Activated CD4-positive, alpha-beta T cell treated with anti-CD3 and anti-CD28 coated beads for 1 hour (primary cell): ENCODE data around the gene ADGRG1.
"Not testable (repeated sequence)": the region's sequence is repeated elsewhere in the genome, so short reads cannot be mapped to it uniquely, and the experiment has no call there.

Experiments used
- DNase-seq: peaks from one replicate; pipeline ENCODE4 v3.0.0-alpha.2; 2020

The ADGRG1 gene

DNA sequence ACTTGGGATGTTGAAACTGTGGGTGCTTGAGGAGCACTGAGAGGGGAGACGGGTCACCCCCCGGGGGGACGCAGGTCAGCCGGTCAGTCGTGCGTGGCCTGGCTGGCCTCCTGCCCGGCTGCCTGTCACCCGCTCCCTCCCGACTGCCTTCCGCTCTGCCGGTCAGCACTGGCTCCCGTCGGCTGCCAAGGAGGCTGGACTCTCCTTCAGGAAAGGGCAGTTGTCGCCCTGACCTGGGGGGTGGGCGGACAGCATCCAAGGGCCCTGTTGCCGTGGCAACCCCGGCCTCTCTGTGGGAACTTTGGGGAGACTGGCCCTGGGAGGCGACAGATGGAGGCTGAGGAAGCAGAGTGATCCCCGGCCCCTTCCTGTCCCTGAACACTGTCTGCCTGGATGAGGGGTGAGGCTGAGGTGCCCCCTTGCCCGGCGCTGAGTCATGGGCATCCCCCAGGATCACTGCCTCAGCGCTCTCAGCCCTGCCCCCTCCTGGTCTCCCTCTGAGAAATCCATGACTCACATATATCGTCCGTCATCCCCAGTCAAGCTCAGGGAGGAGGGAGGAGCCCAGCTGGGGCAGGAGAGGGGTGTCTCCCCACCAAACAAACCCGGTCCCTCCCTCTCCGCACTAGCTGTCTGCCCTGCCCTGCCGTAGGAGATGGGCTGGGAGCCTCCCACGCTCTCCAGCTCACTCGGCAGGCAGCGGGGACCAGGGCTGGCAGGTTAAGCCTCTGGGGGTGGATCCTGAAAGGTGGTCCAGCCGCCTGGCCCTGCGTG, at the start of gene ADGRG1:
Gene ADGRG1 (plus strand): TSS at position 623 of the 774 bp plus-strand sequence. CDS start 21,658 bp downstream, outside the sequence.
- DNase-seq, result no peak

DNA sequence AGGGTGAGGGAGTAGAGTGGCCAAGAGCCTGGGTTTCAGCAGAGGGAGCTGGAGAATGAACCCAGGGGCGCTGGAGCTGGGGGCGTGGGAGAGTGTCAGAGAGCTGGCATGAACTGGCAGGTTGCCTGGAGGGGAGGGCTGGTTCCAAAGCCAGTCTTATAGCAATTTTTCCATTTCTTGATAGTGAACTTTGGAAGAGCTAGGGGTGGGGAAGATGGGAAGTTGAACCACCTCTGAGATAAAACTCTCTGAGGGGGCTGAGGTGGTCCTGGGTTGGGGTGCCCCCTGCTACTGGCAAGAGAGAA, 49.1 kb upstream of the ADGRG1 start:
- DNase-seq, result no peak

DNA sequence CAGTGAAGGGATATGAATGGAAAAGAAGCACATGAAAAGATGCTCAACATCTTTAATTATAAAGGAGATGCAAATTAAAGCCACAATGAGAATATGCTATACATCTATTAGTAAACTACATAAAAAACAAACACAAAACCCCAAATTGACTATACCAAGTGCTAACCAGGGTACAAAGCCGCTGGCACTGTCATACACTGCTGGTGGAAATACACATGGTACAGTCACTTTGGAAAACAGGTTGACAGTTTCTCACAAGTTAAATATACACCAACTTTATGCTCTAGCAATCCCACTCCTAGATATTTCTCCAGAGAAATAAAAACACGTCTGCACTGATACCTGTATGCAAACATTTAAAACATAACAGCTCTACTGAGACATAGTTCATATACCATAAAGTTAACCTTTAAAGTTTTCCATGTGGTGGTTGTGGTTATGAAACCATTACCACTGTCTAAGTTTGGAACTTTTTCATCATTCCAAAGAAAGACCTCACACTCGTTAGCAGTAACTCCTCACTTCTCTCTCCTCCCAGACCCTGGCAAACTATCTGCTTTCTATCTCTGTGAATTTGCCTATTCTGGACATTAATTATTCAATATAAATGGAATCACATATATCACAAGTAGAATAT, 43.3 kb upstream of the ADGRG1 start:
- no peak for DNase-seq

DNA sequence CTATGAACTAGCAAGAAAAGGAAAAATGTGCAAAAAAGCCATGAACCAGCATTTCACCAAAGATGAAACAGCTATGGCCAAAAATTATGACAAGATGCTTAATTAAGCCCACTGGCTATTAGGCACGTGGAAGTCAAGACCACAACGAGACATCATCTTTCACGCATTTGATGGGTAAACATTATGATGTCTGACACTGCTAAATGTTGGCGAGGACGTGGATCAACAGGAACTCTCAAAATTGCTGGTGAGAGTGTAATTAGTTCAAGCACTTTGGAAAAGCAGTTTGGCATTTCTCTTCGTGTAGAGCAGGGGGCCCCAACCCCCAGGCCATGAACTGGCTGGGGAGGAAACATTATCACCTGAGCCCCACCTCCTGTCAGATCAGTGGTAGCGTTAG, 39.6 kb upstream of the ADGRG1 start:
- no peak for DNase-seq

DNA sequence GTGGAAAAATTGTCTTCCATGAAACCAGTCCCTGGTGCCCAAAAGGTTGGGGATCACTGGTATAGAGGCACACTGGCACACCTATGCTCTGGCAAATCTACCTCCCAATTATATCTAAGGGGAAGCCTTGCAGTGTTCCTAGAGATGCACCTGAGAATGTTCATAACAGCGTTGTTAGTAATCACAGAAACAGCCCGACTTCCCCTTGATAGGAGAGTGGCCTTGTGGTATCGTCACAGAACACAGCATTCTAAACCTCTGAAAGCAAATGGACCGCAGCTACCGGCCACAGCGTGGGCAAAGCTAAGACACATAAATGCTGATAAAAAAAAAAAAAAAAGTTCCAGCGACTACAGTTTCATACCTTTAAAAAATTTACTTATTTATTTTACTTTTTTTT, 39.1 kb upstream of the ADGRG1 start:
- DNase-seq, result no peak

DNA sequence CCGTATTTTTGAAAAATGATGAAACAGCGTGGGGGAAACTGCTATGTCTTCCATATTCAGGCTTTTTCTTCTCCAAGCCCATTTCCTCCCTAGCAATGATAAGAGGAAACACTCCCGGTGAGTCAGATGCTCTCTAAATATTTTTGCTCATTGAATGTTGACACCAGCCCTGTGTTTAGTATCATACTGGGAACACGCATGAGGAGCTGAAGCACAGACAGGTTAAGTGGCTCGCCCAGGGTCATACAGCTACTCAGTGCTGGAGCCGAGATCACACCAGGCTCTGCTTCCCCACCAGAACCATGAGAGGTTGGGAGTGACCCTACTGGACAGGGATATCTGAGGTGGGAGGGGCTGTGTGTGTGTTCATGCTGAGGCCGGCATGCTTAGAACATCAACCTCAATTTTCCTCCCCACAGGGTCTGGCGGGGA, 37.8 kb upstream of the ADGRG1 start:
- no peak for DNase-seq

DNA sequence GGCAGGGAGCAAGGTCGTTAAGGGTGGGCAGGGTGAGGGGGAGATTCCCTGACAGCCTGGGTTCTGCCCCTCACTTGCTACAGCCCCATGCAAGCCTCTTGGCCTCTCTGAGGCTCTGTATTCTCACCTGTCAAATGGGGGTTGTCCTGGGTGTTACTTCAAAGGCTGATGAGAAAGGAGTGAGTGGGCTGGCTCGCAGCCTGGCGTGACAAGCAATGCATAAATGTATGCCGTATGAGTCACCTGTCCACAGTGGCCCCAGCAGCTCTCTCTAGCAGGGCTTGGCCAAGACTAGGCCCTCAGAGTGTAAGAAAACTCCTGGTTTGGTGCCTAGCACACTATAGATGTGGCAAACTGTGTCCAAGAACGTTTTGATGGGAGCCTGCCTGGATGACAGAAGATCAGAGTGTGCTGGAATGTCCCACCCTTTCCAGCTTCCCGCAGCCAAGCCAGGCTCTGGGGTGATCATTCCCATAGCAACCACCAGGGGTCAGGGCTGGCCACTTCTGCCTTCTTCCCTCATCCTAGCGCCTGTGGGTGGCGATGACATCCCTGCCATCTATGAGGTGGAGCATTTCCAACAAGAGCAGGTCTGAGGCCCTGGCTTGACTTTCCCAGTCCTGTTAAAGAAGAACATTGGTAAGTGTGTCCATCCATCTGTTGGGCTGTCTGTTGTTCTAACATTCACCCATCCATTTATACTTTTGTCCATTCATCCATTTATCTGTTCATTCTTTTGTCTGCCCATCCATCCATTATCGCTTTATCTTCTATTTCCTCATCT, 37.2 kb upstream of the ADGRG1 start:
- no peak for DNase-seq

DNA sequence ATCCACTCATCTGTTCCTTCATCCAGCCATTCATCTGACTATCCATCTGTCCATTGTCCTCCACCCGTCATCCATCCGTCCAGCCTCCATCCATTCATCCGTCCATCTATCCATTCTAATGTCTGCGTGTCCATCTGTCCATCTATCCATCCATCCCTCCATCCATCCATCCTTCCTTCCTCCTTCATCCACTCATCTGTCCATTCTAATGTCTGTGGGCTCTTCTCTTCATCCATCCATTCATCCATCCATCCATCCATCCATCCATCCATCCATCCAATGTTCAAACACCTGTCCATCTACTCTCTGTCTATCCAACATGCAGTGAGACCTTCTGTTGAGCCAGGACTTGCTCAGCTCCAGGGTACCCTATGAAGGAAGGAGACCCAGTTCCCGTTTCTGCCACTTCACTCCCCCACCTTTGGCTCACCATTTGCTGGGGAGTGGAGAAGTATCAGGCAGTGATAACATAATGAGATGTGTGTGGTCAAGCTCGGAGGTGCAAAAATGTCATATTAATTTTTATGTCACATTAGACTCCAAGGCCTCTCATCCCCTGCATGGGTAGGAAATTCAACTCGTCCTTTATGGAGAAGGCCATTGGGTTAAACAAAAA, 36.5 kb upstream of the ADGRG1 start:
- DNase-seq, result no peak

DNA sequence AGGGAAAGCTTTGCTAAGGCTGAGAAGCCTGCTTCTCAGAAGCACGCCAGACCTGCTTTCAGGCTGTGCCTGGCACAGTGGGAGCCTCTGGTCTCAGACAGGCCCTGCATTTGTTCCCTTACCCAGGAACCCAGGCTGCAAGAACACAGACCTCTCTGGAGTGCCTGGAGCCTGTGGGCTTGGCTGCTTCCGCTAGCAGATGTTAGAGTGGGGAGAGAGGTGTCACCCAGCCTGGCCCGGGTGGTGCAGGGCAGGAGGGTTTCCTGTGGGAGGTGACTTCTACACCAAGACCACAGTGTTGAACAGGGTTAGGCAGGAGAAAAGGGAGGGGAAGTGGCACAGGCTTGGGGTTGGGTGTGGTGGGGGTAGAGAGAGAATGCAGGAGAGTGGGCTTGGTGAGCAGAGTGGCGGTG, 35.8 kb upstream of the ADGRG1 start:
- peak; percentile 41 for DNase-seq

DNA sequence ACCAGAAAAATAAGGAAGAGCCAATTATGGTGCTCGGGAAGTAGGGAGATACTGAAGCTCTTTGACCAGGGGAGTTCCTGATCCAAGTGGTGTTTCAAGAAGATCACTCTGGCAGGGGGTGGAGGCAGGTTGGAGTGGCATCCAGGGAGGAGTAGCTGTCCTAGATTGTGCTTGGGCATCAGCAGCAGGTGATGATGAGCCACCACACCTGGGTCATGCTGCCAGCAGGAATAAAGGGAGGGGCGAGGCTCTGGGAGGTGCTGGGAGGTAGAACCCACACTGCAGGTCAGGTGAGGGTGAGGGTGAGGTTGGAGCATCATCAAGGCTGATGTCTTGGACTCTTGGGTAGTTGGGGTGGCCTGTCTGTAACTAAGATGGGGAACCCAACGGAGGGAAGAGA, 35.4 kb upstream of the ADGRG1 start:
- DNase-seq, result no peak

DNA sequence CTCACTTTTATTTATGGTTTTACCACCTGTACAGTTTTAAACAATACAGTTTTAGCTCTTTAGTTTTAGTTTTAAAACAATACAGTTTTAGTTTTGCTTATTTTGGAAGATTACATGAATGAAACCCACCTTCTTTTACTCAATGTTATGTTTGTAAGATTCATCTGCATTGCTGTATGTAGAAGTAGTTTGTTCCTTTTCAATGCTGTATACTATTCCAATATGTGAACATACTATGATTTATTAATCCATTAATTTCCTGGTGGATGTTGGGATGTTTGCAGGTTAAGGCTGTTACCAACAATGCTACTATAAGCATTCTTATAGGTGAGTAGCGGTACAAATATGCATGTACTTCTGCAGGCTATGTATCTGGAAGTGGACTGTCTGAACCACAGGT, 34.4 kb upstream of the ADGRG1 start:
- DNase-seq, result no peak

DNA sequence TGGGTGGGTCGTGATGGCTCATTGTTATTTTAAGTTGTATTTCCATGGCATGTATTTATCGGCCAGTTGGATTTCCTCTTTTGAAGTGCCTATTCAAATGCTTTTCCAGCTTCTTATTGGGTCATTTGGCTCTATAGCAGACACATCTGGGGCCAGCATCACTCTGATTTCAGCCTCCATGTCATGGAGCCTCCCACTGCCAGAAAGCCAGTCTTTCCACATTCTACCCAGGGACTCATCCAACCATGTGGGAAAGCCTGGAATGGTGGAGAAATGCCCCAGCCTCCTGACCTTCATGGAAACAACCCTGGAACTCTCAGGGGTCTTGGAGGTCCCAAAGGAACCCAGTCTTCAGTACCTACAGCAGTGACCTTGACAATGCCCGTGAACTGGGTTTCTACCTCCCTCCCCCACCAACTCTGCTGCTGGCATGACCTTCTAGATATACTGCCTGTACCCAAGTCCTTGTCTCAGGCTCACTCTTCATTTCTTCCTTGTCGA, 33.8 kb upstream of the ADGRG1 start:
- DNase-seq, result no peak

DNA sequence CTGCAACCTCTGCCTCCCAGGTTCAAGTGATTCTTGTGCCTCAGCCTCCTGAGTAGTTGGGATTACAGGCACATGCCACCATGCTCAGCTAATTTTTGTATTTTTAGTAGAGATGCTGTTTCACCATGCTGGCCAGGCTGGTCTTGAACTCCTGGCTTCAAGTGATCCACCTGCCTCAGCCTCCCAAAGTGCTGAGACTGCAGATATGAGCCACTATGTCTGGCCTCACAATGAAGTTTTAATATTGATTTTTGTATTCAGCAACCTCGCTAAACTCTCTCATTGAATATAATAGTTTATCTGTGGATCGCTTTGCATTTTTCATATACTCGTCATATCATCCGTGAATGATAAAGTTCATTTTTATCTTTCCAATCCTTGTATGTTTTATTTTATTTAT, 32.2 kb upstream of the ADGRG1 start:
- not testable (repeated sequence) for DNase-seq

DNA sequence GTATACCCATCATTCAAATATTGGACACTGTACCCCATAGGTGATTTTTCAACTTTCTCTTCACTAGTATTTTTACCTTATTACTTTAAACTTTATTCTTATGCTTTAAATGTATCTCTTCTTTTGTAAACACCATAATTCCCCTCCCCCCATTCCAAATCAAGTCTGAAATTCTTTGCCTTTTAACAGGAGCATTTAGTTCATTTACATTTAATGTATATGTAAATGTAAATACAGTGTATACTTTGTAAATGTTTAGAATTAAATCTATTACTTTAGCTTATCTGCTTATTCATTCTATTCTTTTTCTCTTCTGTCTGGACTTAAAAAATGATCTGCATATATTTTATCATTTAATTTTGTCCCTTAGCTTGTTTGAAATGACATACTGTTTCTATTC, 30.0 kb upstream of the ADGRG1 start:
- DNase-seq, result no peak

DNA sequence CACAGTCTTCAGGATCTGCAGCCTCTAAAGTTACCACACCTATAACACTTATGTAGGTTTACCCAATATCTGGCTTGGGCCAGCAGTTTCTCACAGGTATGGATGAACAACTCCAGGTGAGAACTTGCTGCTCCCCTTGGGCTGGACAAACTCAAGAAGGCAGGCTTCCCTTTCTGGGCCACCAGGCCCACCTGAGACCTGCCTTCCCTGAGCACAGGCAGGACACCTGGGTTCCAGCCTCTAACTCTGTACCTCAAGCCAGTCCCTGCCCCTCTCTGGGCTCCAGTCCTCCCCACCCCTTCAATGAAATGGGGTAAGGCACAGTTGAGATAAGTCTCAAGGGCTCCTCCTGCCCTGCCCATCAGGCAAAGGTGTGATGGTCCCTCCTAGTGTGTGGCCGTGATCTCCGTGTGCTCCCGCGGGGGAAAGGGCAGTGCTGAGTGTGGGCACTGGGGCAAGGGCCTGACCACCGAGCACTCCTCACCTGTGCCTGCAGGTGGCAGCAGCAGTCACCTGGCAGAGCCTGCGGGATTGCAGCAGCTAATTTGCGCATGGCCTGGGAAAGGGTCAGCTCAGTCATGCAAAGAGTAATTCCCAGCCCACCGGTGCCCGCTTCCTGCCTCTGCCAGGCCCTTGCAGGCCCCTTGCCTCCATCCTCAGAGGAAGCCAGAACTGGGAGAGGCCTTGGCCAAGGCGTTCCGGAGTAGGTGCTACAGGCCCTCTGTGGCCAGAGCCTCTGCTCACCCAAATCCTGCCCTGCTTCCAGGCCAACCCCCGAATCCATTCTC, 28.2 kb upstream of the ADGRG1 start:
- DNase-seq, result no peak

DNA sequence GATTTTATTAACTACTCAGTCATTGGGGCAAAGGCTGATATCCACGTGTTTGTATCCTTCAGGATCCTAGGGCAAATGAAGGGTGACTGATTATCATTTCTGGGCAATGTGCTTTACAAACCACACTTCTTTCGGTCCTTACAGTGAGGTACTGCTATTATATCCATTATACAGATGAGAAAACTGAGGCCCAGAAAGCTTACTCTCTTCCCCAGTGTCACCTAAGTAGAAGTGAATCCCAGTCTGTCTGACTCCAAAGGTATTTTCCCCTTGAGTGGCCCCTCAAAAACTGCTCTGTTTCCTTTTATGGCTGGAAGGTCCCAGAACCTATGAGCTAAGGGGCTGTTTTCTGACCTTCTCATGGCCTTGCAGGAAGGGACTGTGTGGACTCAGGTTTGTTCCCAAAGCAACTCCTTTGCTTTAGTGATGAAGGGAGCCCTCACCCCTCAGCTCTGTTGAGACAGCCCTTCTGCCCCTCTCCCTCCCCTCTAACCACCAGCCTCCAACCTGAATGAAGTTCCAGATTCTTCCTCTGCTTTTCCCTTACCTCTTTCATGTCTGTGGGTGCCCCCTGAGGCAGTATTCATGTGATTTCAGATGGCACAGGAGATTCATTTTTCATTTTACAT, 27.4 kb upstream of the ADGRG1 start:
- no peak for DNase-seq

DNA sequence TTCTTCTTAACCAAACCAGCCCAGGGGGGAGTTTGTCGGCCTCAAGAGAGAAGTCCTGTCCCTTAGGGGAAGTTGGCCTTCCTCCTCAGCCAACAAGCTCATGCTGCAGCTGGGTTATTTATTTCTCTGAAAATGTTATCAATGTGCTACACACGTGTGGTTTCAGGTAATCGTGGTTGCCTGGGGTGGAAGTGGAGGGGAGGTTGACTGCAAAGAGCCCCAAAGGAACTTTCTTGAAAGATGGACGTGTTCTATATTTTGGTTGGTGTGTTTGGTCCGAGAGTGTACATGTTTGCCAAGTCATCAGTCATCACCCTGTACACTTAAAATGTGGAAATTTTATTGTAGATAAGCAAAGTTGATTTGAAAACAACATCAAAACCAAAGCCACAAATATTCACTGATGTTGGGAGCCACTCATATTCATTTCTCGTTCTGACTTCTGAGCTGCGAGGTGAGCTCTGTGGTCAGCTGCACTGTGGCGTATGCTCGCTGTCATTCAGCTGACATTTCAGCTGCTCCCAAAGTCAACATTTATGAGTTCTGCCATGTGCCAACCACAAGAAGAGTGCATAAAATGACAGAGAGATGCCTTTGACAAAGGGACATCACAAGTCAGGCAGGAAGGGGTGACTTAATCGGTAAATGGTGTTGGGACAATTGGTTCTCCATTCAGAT, 26.5 kb upstream of the ADGRG1 start:
- DNase-seq, result no peak

DNA sequence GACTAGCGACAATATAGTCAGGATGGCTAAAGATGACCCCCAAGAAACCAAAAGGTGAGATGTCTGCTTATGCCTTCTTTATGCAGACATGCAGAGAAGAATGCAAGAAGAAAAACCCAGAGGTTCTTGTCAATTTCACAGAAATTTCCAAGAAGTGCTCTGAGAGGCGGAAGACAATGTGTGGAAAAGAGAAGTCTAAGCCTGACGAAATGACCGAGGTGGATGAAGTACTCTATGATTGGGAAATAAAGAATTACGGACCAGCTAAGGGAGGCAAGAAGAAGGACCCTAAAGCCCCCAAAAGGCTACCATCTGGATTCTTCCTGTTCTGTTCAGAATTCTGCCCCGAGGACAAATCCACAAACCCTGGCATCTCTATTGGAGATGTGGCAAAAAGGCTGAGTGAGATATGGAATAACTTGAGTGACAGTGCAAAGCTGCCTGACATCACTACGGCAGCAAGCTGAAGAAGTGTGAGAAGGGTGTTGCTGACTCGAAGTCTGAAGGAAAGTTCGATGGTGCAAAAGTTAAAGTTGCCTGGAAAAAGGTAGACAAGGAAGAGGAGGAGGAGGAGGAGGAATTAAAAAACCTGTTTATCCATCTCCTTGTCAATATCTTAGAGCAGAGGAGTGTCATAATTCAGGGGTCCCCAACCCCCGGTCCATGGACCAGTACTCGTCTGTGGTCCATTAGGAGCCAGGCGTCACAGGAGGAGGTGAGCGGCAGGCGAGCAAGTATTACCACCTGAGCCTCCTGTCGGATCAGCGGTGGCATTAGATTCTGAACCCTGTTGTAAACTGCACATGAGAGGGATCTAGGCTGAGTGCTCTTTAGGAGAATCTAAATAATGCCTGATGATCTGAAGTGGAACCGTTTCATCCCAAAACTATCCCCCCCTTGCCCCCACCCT, 25.1 kb upstream of the ADGRG1 start:
- no peak for DNase-seq

DNA sequence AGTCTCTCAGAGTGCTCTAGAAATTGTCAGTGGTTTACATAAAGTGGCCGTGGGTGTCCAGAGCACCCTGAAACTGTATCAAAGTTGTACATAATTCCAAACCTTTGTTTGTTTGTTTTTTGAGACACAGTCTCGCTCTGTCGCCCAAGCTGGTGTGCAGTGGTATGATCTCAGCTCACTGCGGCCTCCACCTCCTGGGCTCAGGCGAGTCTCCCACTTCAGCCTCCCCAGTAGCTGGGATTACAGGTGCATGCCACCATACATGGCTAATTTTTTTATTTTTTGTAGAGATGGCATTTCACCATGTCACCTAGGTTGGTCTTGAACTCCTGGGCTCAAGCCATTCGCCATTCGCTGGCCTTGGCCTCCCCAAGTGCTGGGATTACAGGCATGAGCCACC, 24.3 kb upstream of the ADGRG1 start:
- no peak for DNase-seq

DNA sequence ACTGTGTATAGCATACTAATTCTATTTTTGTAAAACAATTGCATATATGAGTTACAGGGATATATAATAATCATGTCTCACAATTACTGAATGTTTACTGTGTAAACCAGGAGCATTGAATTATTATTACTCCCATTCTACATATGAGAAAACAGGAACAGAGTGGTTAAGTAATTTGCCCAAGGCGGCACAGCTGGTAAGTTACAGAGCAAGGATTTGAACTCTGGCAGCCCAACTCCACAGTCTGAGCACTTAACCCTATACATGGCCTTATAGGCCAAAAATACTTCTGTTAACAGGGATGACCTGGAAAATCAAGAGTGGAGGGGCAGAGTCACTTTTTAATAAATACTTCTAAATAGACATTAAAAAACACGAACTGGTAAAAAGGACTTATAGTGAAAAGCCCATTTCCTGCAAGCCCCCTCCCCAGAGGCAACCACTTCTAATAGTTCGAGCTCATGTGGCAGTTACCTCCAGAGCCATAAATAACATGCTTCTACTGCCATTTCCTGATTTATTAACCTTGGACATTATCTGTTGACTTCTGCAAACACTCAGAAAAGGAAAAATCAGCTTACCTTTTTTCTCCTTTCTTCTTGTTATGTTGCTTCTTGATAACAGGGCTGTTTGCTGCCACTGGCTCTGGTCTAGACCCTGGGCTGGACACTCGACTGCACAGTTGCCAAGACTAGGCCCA, 22.1 kb upstream of the ADGRG1 start:
- DNase-seq, result no peak
